ENCODE data around the gene MX2. TPM values are rescaled to one million over a fixed set of nuclear protein-coding genes. Genes with fewer than 3 reads are reported as not detected.

MX2 gene
- polyA plus RNA-seq, 1 donor from 2014 or later: not detected

DNA sequence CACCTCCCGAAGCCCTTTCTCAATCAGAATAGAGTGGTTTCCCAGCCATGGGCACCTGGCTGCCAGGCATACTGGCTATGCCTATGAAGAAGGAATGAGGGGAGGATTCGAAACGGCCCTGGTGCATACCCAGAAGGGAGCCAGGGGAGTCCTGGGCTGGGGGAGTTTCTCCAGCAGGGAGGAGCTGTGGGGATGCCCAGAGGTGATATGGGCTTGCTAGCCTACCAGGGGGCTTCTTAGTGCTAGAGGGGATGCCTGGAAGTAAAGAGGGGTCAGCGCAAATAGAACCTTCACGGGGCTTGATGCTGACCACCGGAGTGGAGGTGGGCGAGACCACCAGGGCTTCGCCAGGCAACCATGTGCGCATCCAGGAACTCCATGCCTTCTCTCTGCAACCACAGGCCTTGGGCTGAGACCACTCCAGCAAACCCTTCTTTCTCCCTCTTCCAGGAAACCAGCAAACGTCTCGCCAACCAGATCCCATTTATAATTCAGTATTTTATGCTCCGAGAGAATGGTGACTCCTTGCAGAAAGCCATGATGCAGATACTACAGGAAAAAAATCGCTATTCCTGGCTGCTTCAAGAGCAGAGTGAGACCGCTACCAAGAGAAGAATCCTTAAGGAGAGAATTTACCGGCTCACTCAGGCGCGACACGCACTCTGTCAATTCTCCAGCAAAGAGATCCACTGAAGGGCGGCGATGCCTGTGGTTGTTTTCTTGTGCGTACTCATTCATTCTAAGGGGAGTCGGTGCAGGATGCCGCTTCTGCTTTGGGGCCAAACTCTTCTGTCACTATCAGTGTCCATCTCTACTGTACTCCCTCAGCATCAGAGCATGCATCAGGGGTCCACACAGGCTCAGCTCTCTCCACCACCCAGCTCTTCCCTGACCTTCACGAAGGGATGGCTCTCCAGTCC lies 46.0 kb downstream of the MX2 start:
- H3K9me2 ChIP-seq (ENCODE audit: insufficient read depth, low read length): no peaks in the 10 kb centered on the region
- H3K9ac ChIP-seq (ENCODE audit: low read length): no peak overlapping the region
- no peak for TF ChIP-seq MXI1 (conservative IDR thresholded peaks at IDR 0.05; ENCODE audit: poor library complexity, severe bottlenecking)

DNA sequence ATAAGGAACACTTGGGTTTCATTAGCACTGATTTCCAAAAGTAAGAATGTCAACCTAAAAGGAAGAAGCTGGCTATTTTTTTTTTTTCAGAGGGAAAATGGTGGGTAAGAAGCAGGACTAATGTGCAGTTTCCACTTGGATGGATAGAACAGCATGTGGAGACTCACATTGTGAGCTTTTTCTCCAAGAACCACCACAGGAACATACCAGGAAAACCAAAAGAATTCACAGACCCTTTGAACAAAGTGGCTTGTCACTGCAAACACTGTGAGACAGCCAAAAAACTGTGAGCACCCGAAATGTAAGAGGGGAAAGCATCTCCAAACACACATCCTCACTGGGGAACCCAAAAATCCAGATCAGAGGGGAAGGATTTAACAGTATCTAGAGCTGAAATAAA lies 48.5 kb downstream of the MX2 start:
- TF ChIP-seq POLR2AphosphoS5 (IDR thresholded peaks at IDR 0.05): no peak
- no peaks in the 10 kb centered on the region for H3K27me3 ChIP-seq (ENCODE audit: insufficient read depth, low read depth, low read length)
- H4K20me1 ChIP-seq (ENCODE audit: insufficient read depth): no peaks in the 10 kb centered on the region
- no peak overlapping the region for H3K27ac ChIP-seq (ENCODE audit: low read length)
- H3K79me2 ChIP-seq (replicated peaks; ENCODE audit: insufficient read depth, low read length): no peaks in the 10 kb centered on the region
- no peaks in the 10 kb centered on the region for H3K36me3 ChIP-seq (ENCODE audit: insufficient read depth, low read length)
- no peak overlapping the region for H2AFZ ChIP-seq (ENCODE audit: low read depth, low read length)
- H3K4me3 ChIP-seq (ENCODE audit: low read length): no peak overlapping the region
- H3K9ac ChIP-seq (ENCODE audit: low read length): no peak overlapping the region
- H3F3A ChIP-seq (ENCODE audit: insufficient read depth, low read length, poor library complexity, severe bottlenecking): no peaks in the 10 kb centered on the region
- no peaks in the 10 kb centered on the region for H3K9me2 ChIP-seq (ENCODE audit: insufficient read depth, low read length)
- no peaks in the 10 kb centered on the region for H3K9me3 ChIP-seq (ENCODE audit: low read length)
- H3K4me2 ChIP-seq (ENCODE audit: low read length): no peak overlapping the region

More for the DNA sequence above, 46.0 kb downstream of the MX2 start:
- H3K27me3 ChIP-seq (ENCODE audit: insufficient read depth, low read depth, low read length): no peaks in the 10 kb centered on the region
- H3K9me3 ChIP-seq (ENCODE audit: low read length): no peaks in the 10 kb centered on the region
- no peaks in the 10 kb centered on the region for H3F3A ChIP-seq (ENCODE audit: insufficient read depth, low read length, poor library complexity, severe bottlenecking)
- H3K36me3 ChIP-seq (ENCODE audit: insufficient read depth, low read length): no peaks in the 10 kb centered on the region
- H4K20me1 ChIP-seq (ENCODE audit: insufficient read depth): no peaks in the 10 kb centered on the region
- H2AFZ ChIP-seq (ENCODE audit: low read depth, low read length): no peak overlapping the region
- H3K79me2 ChIP-seq (replicated peaks; ENCODE audit: insufficient read depth, low read length): no peaks in the 10 kb centered on the region
- no peak overlapping the region for H3K4me3 ChIP-seq (ENCODE audit: low read length)
- no peak overlapping the region for H3K4me2 ChIP-seq (ENCODE audit: low read length)
- no peak overlapping the region for H3K27ac ChIP-seq (ENCODE audit: low read length)

DNA sequence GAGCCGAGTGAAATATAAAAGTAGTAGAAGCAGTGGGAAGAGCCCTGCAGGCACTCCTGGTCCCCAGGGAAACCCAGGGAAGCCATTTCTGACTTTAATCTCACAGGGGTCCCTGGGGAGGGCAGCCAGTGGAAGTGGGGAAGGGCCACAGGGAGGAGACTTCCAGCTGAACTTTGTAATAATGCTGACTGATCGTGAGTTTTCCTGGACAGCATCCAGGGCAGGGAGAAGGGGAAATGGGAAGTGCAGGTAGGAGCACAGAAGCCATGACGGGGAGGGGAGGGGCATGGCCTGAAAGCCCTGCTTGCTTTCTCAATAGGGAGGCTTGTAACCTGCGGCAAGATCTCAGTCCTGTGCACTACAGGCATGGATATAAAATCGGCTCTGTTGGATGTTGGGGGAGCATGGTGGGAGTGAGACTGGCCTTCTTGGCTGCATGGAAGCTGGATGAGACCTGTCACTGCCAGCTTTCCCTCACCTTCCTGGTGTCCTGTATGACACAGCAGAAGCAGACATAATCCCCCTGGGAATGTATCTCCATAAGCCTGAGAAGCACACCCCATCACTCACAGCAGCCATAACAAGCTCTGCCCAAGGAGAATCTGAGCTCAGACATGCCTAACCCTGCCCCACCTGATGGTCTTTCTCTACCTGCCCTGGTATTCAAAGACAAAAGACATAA lies 49.1 kb downstream of the MX2 start:
- H3K9me3 ChIP-seq (ENCODE audit: low read length): no peaks in the 10 kb centered on the region
- TF ChIP-seq RAD21 (conservative IDR thresholded peaks at IDR 0.05) (no peak), EP300 (conservative IDR thresholded peaks at IDR 0.05; ENCODE audit: poor library complexity, severe bottlenecking) (no peak), POLR2AphosphoS5 (IDR thresholded peaks at IDR 0.05) (no peak), MXI1 (conservative IDR thresholded peaks at IDR 0.05; ENCODE audit: poor library complexity, severe bottlenecking) (no peak), TAF1 (IDR thresholded peaks at IDR 0.05; ENCODE audit: low read depth) (no peak)
- TF ChIP-seq, protein P1, sequence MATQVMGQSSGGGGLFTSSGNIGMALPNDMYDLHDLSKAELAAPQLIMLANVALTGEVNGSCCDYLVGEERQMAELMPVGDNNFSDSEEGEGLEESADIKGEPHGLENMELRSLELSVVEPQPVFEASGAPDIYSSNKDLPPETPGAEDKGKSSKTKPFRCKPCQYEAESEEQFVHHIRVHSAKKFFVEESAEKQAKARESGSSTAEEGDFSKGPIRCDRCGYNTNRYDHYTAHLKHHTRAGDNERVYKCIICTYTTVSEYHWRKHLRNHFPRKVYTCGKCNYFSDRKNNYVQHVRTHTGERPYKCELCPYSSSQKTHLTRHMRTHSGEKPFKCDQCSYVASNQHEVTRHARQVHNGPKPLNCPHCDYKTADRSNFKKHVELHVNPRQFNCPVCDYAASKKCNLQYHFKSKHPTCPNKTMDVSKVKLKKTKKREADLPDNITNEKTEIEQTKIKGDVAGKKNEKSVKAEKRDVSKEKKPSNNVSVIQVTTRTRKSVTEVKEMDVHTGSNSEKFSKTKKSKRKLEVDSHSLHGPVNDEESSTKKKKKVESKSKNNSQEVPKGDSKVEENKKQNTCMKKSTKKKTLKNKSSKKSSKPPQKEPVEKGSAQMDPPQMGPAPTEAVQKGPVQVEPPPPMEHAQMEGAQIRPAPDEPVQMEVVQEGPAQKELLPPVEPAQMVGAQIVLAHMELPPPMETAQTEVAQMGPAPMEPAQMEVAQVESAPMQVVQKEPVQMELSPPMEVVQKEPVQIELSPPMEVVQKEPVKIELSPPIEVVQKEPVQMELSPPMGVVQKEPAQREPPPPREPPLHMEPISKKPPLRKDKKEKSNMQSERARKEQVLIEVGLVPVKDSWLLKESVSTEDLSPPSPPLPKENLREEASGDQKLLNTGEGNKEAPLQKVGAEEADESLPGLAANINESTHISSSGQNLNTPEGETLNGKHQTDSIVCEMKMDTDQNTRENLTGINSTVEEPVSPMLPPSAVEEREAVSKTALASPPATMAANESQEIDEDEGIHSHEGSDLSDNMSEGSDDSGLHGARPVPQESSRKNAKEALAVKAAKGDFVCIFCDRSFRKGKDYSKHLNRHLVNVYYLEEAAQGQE (IDR thresholded peaks at IDR 0.05; ENCODE audit: borderline replicate concordance): no peak
- no peaks in the 10 kb centered on the region for H3K27me3 ChIP-seq (ENCODE audit: insufficient read depth, low read depth, low read length)
- no peak overlapping the region for H3K4me2 ChIP-seq (ENCODE audit: low read length)
- no peaks in the 10 kb centered on the region for H4K20me1 ChIP-seq (ENCODE audit: insufficient read depth)
- no peaks in the 10 kb centered on the region for H3K79me2 ChIP-seq (replicated peaks; ENCODE audit: insufficient read depth, low read length)
- no peaks in the 10 kb centered on the region for H3K9me2 ChIP-seq (ENCODE audit: insufficient read depth, low read length)
- no peak overlapping the region for H3K9ac ChIP-seq (ENCODE audit: low read length)
- H3F3A ChIP-seq (ENCODE audit: insufficient read depth, low read length, poor library complexity, severe bottlenecking): no peaks in the 10 kb centered on the region
- no peak overlapping the region for H3K27ac ChIP-seq (ENCODE audit: low read length)
- no peak overlapping the region for H3K4me3 ChIP-seq (ENCODE audit: low read length)
- H3K36me3 ChIP-seq (ENCODE audit: insufficient read depth, low read length): no peaks in the 10 kb centered on the region
- no peak overlapping the region for H2AFZ ChIP-seq (ENCODE audit: low read depth, low read length)

Data from neural cell (in vitro differentiated cells).